Measurements from ENCODE around the gene TUT7. TPM values are rescaled to one million over a fixed set of nuclear protein-coding genes. Genes with fewer than 3 reads are reported as not detected.
A peak's percentile ranks its signal among the peaks of the same experiment; 100 is the strongest.

The TUT7 gene
- total RNA-seq, 1 experiment from 2014 or later = 37.4 TPM

GRCh38 chr9:86241216-86241615, 113.0 kb downstream of the TUT7 start:
- DNase-seq (ENCODE audit: unreplicated experiment) = no peak
- ChIA-PET POLR2A (no interaction called here), CTCF (interaction anchor here (0.7 to 5.7 kb wide), 6 partner anchors 12 to 296 kb away, joined by 3 to 56 read pairs (median 4); no protein-coding TSS in a partner anchor)
- intact Hi-C loops (cut with micrococcal nuclease) = no loop called here
- TF ChIP-seq CTCF (IDR thresholded peaks at IDR 0.05; ENCODE audit: unreplicated experiment) = no peak
- no peaks in the 10 kb centered on the region for H3K27me3 Mint-ChIP-seq (ENCODE audit: insufficient read depth, unreplicated experiment)
- no peaks in the 10 kb centered on the region for H3K9me3 Mint-ChIP-seq (ENCODE audit: unreplicated experiment)
- H3K27ac Mint-ChIP-seq (ENCODE audit: low read depth, unreplicated experiment) = no peak overlapping the region
- BruUV-seq (replicated peaks) = no TSS peak
- H3K36me3 Mint-ChIP-seq (ENCODE audit: insufficient read depth, unreplicated experiment) = no peaks in the 10 kb centered on the region
- H3K4me3 Mint-ChIP-seq (ENCODE audit: unreplicated experiment) = no peak overlapping the region
- no peaks in the 10 kb centered on the region for H3K4me1 Mint-ChIP-seq (ENCODE audit: insufficient read depth, unreplicated experiment)

- peaks cover 12% of the 10 kb centered on the region for H3K27me3 Mint-ChIP-seq (ENCODE audit: insufficient read depth, unreplicated experiment)
- no peak for DNase-seq (ENCODE audit: unreplicated experiment)
- POLR2A ChIA-PET = interaction anchor here (1.3 to 1.5 kb wide), 2 partner anchors 42 to 139 kb away, joined by 3 to 5 read pairs; no protein-coding TSS in a partner anchor
- intact Hi-C loops (cut with micrococcal nuclease) = loop anchor here (1.0 to 2.0 kb wide), 3 partner anchors 36 to 414 kb away; no protein-coding TSS in a partner anchor
- H3K27ac Mint-ChIP-seq (ENCODE audit: low read depth, unreplicated experiment) = no peak overlapping the region
- H3K4me1 Mint-ChIP-seq (ENCODE audit: insufficient read depth, unreplicated experiment) = no peaks in the 10 kb centered on the region
- H3K9me3 Mint-ChIP-seq (ENCODE audit: unreplicated experiment) = no peaks in the 10 kb centered on the region
- no peak overlapping the region for H3K4me3 Mint-ChIP-seq (ENCODE audit: unreplicated experiment)
- H3K36me3 Mint-ChIP-seq (ENCODE audit: insufficient read depth, unreplicated experiment) = no peaks in the 10 kb centered on the region
- TF ChIP-seq CTCF (IDR thresholded peaks at IDR 0.05; ENCODE audit: unreplicated experiment) = peak; percentile 19
- CTCF ChIA-PET = interaction anchor here (0.5 to 5.7 kb wide), 32 partner anchors 8 to 452 kb away, joined by 3 to 56 read pairs (median 4); partner anchors contain the start of gene C9orf153
- no TSS peak for BruUV-seq (replicated peaks)
These were observed 115.1 kb downstream of the TUT7 start for GRCh38 chr9:86238861-86239770.

Other genes starting within 250 kb of the TUT7 start
- 0.19 TPM in 1 of 2 replicates, not detected in the other for gene C9orf153, start 94.8 kb downstream of the TUT7 start, total RNA-seq (2022)
- gene ISCA1, start 71.9 kb downstream of the TUT7 start, total RNA-seq (2022) = 24.7 and 31.1 TPM in 2 replicates

All from MCF 10A (cell line).